ENCODE measurements around the gene CHI3L1.

CHI3L1 gene

DNA sequence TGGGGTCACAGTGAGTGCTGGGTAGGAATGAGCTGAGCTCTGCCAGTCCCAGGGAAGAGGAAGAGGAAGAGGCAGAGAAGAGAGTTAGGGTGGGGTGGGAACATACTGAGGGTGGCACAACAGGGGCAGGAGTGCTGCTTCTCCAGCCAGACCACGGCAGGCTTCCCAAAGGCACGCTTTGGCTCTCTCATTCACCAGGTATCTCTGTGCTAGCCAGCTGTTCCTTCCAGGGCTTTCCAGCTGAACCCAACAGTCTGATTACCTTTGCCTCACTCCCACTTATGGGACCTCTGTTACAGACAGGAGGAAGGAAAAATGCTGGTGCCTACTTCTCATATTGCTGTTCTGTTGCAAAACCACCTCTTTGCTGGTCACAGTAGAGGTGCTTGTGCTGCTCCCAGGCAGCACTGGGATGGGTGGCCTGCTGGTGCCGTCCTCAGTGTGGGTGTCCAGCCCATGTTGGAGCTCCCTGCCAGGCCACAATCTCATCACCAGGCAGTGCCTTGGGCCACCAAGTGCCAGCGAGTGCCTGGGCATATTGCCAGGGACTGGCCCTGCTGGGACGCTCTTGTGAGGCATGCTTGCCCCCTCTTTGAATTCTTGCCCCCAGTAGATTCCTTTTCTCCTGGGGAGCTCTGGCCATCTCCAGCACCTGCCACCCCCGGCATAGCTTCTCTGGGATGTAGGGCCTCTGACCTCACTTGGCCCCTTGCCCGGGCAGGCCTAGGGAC, 56.8 kb downstream of the CHI3L1 start:
- DNase-seq: no peak

Measured in NCI-H2171 (cell line).